ENCODE data around the gene SPATS2. TPM values are rescaled to one million over a fixed set of nuclear protein-coding genes. Genes with fewer than 3 reads are reported as not detected.

The SPATS2 gene
- total RNA-seq, 2 experiments from 2014 or later = 11.3 to 18.1 TPM

- Mint-ChIP-seq H3K9me3 (ENCODE audit: low read depth) (no peaks in the 10 kb centered on the region), H3K4me1 (no peaks in the 10 kb centered on the region), H3K27ac (no peak overlapping the region), H3K27me3 (no peaks in the 10 kb centered on the region), H3K36me3 (peaks cover 3% of the 10 kb centered on the region), H3K4me3 (no peak overlapping the region)
- no peak for ATAC-seq
- CTCF ChIA-PET = interaction anchor here (1.5 to 1.6 kb wide), 3 partner anchors 9 to 59 kb away, joined by 3 to 4 read pairs (median 3); no protein-coding TSS in a partner anchor
- DNase-seq = no peak
Measured at GRCh38 chr12:49442915-49443314, 75.7 kb downstream of the SPATS2 start.

GRCh38 chr12:49446571-49446970, 79.3 kb downstream of the SPATS2 start:
- CTCF ChIA-PET = interaction anchor here (1.5 kb wide), 1 partner anchor 100 kb away, joined by 3 read pairs; the partner anchor contains the start of gene DNAJC22
- Mint-ChIP-seq H3K36me3 (peaks cover 9% of the 10 kb centered on the region), H3K9me3 (ENCODE audit: low read depth) (no peaks in the 10 kb centered on the region), H3K27me3 (no peaks in the 10 kb centered on the region), H3K4me1 (peaks cover 3% of the 10 kb centered on the region), H3K4me3 (no peak overlapping the region), H3K27ac (no peak overlapping the region)
- DNase-seq (no peak), ATAC-seq (no peak)

GRCh38 chr12:49448858-49449257, 81.6 kb downstream of the SPATS2 start:
- Mint-ChIP-seq H3K4me1 (peaks cover 15% of the 10 kb centered on the region), H3K36me3 (peaks cover 12% of the 10 kb centered on the region), H3K27me3 (no peaks in the 10 kb centered on the region), H3K9me3 (ENCODE audit: low read depth) (no peaks in the 10 kb centered on the region), H3K4me3 (no peak overlapping the region), H3K27ac (no peak overlapping the region)
- ATAC-seq (no peak), DNase-seq (no peak)
- CTCF ChIA-PET = interaction anchor here (0.7 to 1.4 kb wide), 3 partner anchors 64 to 90 kb away, joined by 3 read pairs; no protein-coding TSS in a partner anchor

GRCh38 chr12:49451468-49452259, 84.4 kb downstream of the SPATS2 start:
- Mint-ChIP-seq H3K27ac (peak overlapping the region; percentile 72), H3K9me3 (ENCODE audit: low read depth) (no peaks in the 10 kb centered on the region), H3K27me3 (no peaks in the 10 kb centered on the region), H3K4me1 (peaks cover 15% of the 10 kb centered on the region), H3K4me3 (no peak overlapping the region), H3K36me3 (peaks cover 10% of the 10 kb centered on the region)
- CTCF ChIA-PET = interaction anchor here (0.8 to 2.2 kb wide), 4 partner anchors 9 to 109 kb away, joined by 3 to 7 read pairs (median 4); no protein-coding TSS in a partner anchor
- ATAC-seq (peak; percentile 89), DNase-seq (no peak)

- ATAC-seq (no peak), DNase-seq (no peak)
- H3K4me3 Mint-ChIP-seq = no peak overlapping the region
- H3K36me3 Mint-ChIP-seq = peaks cover 5% of the 10 kb centered on the region
- H3K9me3 Mint-ChIP-seq (ENCODE audit: low read depth) = no peaks in the 10 kb centered on the region
- H3K27ac Mint-ChIP-seq = no peak overlapping the region
- H3K4me1 Mint-ChIP-seq = peaks cover 13% of the 10 kb centered on the region
- H3K27me3 Mint-ChIP-seq = no peaks in the 10 kb centered on the region
- CTCF ChIA-PET = interaction anchor here (1.0 to 1.9 kb wide), 2 partner anchors 97 to 108 kb away, joined by 3 to 5 read pairs; no protein-coding TSS in a partner anchor
Measured at GRCh38 chr12:49455501-49455900, 88.2 kb downstream of the SPATS2 start.

- DNase-seq (no peak), ATAC-seq (no peak)
- H3K27me3 Mint-ChIP-seq = no peaks in the 10 kb centered on the region
- H3K4me1 Mint-ChIP-seq = peaks cover 13% of the 10 kb centered on the region
- H3K9me3 Mint-ChIP-seq (ENCODE audit: low read depth) = no peaks in the 10 kb centered on the region
- H3K27ac Mint-ChIP-seq = no peak overlapping the region
- CTCF ChIA-PET = interaction anchor here (1.0 to 1.9 kb wide), 2 partner anchors 108 to 328 kb away, joined by 3 to 5 read pairs; no protein-coding TSS in a partner anchor
- H3K4me3 Mint-ChIP-seq = no peak overlapping the region
- H3K36me3 Mint-ChIP-seq = peaks cover 6% of the 10 kb centered on the region
Measured at GRCh38 chr12:49456131-49456679, 88.9 kb downstream of the SPATS2 start.

- ATAC-seq (no peak), DNase-seq (no peak)
- no peak overlapping the region for H3K27ac Mint-ChIP-seq
- H3K9me3 Mint-ChIP-seq (ENCODE audit: low read depth) = no peaks in the 10 kb centered on the region
- H3K4me3 Mint-ChIP-seq = no peak overlapping the region
- peaks cover 4% of the 10 kb centered on the region for H3K36me3 Mint-ChIP-seq
- no peaks in the 10 kb centered on the region for H3K4me1 Mint-ChIP-seq
- H3K27me3 Mint-ChIP-seq = no peaks in the 10 kb centered on the region
- CTCF ChIA-PET = interaction anchor here (0.6 to 0.7 kb wide), 2 partner anchors 18 to 225 kb away, joined by 3 to 4 read pairs; no protein-coding TSS in a partner anchor
Measured at GRCh38 chr12:49458816-49459215, 91.6 kb downstream of the SPATS2 start.

- CTCF ChIA-PET = interaction anchor here (0.7 to 1.4 kb wide), 6 partner anchors 10 to 378 kb away, joined by 3 to 4 read pairs (median 4); partner anchors contain the start of gene TMBIM6
- Mint-ChIP-seq H3K27ac (no peak overlapping the region), H3K36me3 (peaks cover 3% of the 10 kb centered on the region), H3K4me1 (no peaks in the 10 kb centered on the region), H3K9me3 (ENCODE audit: low read depth) (no peaks in the 10 kb centered on the region), H3K4me3 (no peak overlapping the region), H3K27me3 (no peaks in the 10 kb centered on the region)
- ATAC-seq (no peak), DNase-seq (no peak)
Measured at GRCh38 chr12:49461221-49461620, 94.0 kb downstream of the SPATS2 start.

- CTCF ChIA-PET = interaction anchor here (0.7 to 1.4 kb wide), 4 partner anchors 49 to 279 kb away, joined by 3 to 4 read pairs (median 4); partner anchors contain the start of gene TMBIM6
- no peak overlapping the region for H3K27ac Mint-ChIP-seq
- ATAC-seq (no peak), DNase-seq (no peak)
- no peaks in the 10 kb centered on the region for H3K27me3 Mint-ChIP-seq
- no peak overlapping the region for H3K4me3 Mint-ChIP-seq
- no peaks in the 10 kb centered on the region for H3K9me3 Mint-ChIP-seq (ENCODE audit: low read depth)
- H3K4me1 Mint-ChIP-seq = no peaks in the 10 kb centered on the region
- H3K36me3 Mint-ChIP-seq = peaks cover 3% of the 10 kb centered on the region
Measured at GRCh38 chr12:49462083-49462744, 95.0 kb downstream of the SPATS2 start.

GRCh38 chr12:49465132-49465531, 97.9 kb downstream of the SPATS2 start:
- DNase-seq (no peak), ATAC-seq (no peak)
- H3K4me1 Mint-ChIP-seq = no peaks in the 10 kb centered on the region
- CTCF ChIA-PET = interaction anchor here (0.8 to 1.6 kb wide), 2 partner anchors 48 to 98 kb away, joined by 3 to 5 read pairs; no protein-coding TSS in a partner anchor
- no peaks in the 10 kb centered on the region for H3K27me3 Mint-ChIP-seq
- H3K4me3 Mint-ChIP-seq = no peak overlapping the region
- no peaks in the 10 kb centered on the region for H3K9me3 Mint-ChIP-seq (ENCODE audit: low read depth)
- peaks cover 3% of the 10 kb centered on the region for H3K36me3 Mint-ChIP-seq
- no peak overlapping the region for H3K27ac Mint-ChIP-seq

GRCh38 chr12:49470986-49471385, 103.7 kb downstream of the SPATS2 start:
- no peak for DNase-seq
- ATAC-seq = no peak
- no peaks in the 10 kb centered on the region for H3K4me1 Mint-ChIP-seq
- H3K36me3 Mint-ChIP-seq = no peaks in the 10 kb centered on the region
- H3K4me3 Mint-ChIP-seq = no peak overlapping the region
- no peak overlapping the region for H3K27ac Mint-ChIP-seq
- CTCF ChIA-PET = interaction anchor here (0.6 to 2.0 kb wide), 7 partner anchors 10 to 720 kb away, joined by 3 to 7 read pairs (median 4); no protein-coding TSS in a partner anchor
- H3K27me3 Mint-ChIP-seq = no peaks in the 10 kb centered on the region
- no peaks in the 10 kb centered on the region for H3K9me3 Mint-ChIP-seq (ENCODE audit: low read depth)

- CTCF ChIA-PET = interaction anchor here (1.0 to 2.0 kb wide), 4 partner anchors 11 to 113 kb away, joined by 4 to 7 read pairs (median 4); no protein-coding TSS in a partner anchor
- DNase-seq (no peak), ATAC-seq (no peak)
- Mint-ChIP-seq H3K9me3 (ENCODE audit: low read depth) (no peaks in the 10 kb centered on the region), H3K4me1 (no peaks in the 10 kb centered on the region), H3K27me3 (no peaks in the 10 kb centered on the region), H3K4me3 (no peak overlapping the region), H3K27ac (no peak overlapping the region), H3K36me3 (no peaks in the 10 kb centered on the region)
Measured at GRCh38 chr12:49471557-49471956, 104.3 kb downstream of the SPATS2 start.

GRCh38 chr12:49476091-49476490, 108.8 kb downstream of the SPATS2 start:
- CTCF ChIA-PET = no interaction called here
- H3K9me3 Mint-ChIP-seq (ENCODE audit: low read depth) = no peaks in the 10 kb centered on the region
- ATAC-seq (no peak), DNase-seq (no peak)
- peaks cover 4% of the 10 kb centered on the region for H3K4me1 Mint-ChIP-seq
- H3K27me3 Mint-ChIP-seq = no peaks in the 10 kb centered on the region
- no peak overlapping the region for H3K4me3 Mint-ChIP-seq
- H3K27ac Mint-ChIP-seq = no peak overlapping the region
- no peaks in the 10 kb centered on the region for H3K36me3 Mint-ChIP-seq

All from activated CD8-positive, alpha-beta memory T cell treated with anti-CD3 and anti-CD28 coated beads, Interleukin-2, amount 10 ng/mL, durations not matched to agents 7 days and 5 days (primary cell).